ENCODE data around the gene SLIT1.
"Not testable (repeated sequence)": the region's sequence is repeated elsewhere in the genome, so short reads cannot be mapped to it uniquely, and the experiment has no call there.

SLIT1 gene

GRCh38 chr10:97103316-97104080 is 82.3 kb downstream of the SLIT1 start:
- DNase-seq = no peak

GRCh38 chr10:97102441-97102840 is 83.3 kb downstream of the SLIT1 start:
- DNase-seq = no peak

GRCh38 chr10:97101166-97101940 is 84.4 kb downstream of the SLIT1 start:
- DNase-seq = peak; percentile 61

- no peak for DNase-seq
Observed at GRCh38 chr10:97100657-97101056, 85.1 kb downstream of the SLIT1 start.

- DNase-seq = no peak
Observed at GRCh38 chr10:97099868-97100267, 85.9 kb downstream of the SLIT1 start.

GRCh38 chr10:97099089-97099488 is 86.7 kb downstream of the SLIT1 start:
- no peak for DNase-seq

- DNase-seq = no peak
Observed at GRCh38 chr10:97097084-97097433, 88.7 kb downstream of the SLIT1 start.

GRCh38 chr10:97096261-97097083 is 89.3 kb downstream of the SLIT1 start:
- DNase-seq = no peak

- no peak for DNase-seq
Observed at GRCh38 chr10:97095701-97096260, 90.0 kb downstream of the SLIT1 start.

- no peak for DNase-seq
Observed at GRCh38 chr10:97090644-97091043, 95.1 kb downstream of the SLIT1 start.

- no peak for DNase-seq
Observed at GRCh38 chr10:97090035-97090434, 95.7 kb downstream of the SLIT1 start.

- DNase-seq = peak; percentile 55
Observed at GRCh38 chr10:97089209-97089870, 96.4 kb downstream of the SLIT1 start.

GRCh38 chr10:97087296-97087695 is 98.5 kb downstream of the SLIT1 start:
- DNase-seq = no peak

- DNase-seq = no peak
Observed at GRCh38 chr10:97086530-97086929, 99.2 kb downstream of the SLIT1 start.

- DNase-seq = no peak
Observed at GRCh38 chr10:97083228-97083829, 102.4 kb downstream of the SLIT1 start.

GRCh38 chr10:97082575-97082974 is 103.2 kb downstream of the SLIT1 start:
- DNase-seq = not testable (repeated sequence)

GRCh38 chr10:97081621-97082235 is 104.0 kb downstream of the SLIT1 start:
- peak; percentile 43 for DNase-seq

- DNase-seq = no peak
Observed at GRCh38 chr10:97080051-97080776, 105.5 kb downstream of the SLIT1 start.

- no peak for DNase-seq
Observed at GRCh38 chr10:97079448-97079847, 106.3 kb downstream of the SLIT1 start.

- DNase-seq = no peak
Observed at GRCh38 chr10:97078938-97079445, 106.8 kb downstream of the SLIT1 start.
